Measurements from ENCODE around the gene LCN10. TPM values are rescaled to one million over a fixed set of nuclear protein-coding genes. Genes with fewer than 3 reads are reported as not detected.
"Not testable (repeated sequence)": the region's sequence is repeated elsewhere in the genome, so short reads cannot be mapped to it uniquely, and the experiment has no call there.

LCN10 gene
- total RNA-seq, 1 experiment from 2014 or later: not detected

DNA sequence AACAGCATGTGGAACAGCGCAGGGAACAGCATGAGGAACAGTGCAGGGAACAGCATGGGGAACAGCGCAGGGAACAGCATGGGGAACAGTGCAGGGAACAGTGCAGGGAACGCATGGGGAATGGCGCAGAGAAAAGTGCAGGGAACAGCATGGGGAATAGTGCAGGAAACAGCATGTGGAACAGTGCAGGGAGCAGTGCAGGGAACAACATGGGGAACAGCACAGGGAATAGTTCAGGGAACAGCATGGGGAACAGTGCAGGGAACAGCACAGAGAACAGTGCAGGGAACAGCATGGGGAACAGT lies 13.3 kb upstream of the LCN10 start:
- H3K9me3 ChIP-seq (ENCODE audit: control insufficient read depth, insufficient read depth, low read depth, low read length): no peaks in the 10 kb centered on the region
- 0 out of 2 replicates have a peak, but pooled peaks cover 3% of the 10 kb centered on the region for H3K4me1 ChIP-seq (ENCODE audit: control insufficient read depth, insufficient read depth, low read length)
- no peak for DNase-seq (ENCODE audit: low read depth, low spot score)
- POLR2A ChIA-PET: no interaction called here
- H3K27me3 ChIP-seq (ENCODE audit: control insufficient read depth, insufficient read depth, low read length): no peaks in the 10 kb centered on the region
- no peaks in the 10 kb centered on the region for H3K36me3 ChIP-seq (ENCODE audit: control insufficient read depth, insufficient read depth, low read length)
- no peak overlapping the region for H3K4me3 ChIP-seq (ENCODE audit: low read depth in 2 of 2, low read length in 2 of 2)
- CTCF ChIA-PET: no interaction called here
- intact Hi-C loops (cut with micrococcal nuclease; ENCODE audit: unreplicated experiment) (no loop called here), in situ Hi-C loops (cut with HindIII; ENCODE audit: low pct_unique_long_range_greater_than_20kb, low sequenced_read_pairs) (no loop called here)
- no peak overlapping the region for H3K27ac ChIP-seq (ENCODE audit: low read length)
- no peak for TF ChIP-seq TCF7L2 (IDR thresholded peaks at IDR 0.05; ENCODE audit: low read depth, low read length)
- TF ChIP-seq POLR2AphosphoS5 (IDR thresholded peaks at IDR 0.05; ENCODE audit: low read depth, low read length): no peak
- no peak for TF ChIP-seq SIN3A (IDR thresholded peaks at IDR 0.05; ENCODE audit: borderline replicate concordance, insufficient read depth, low read depth, low read length)
- no peak for TF ChIP-seq REST (IDR thresholded peaks at IDR 0.05; ENCODE audit: insufficient read depth in 1 of 2, low read depth in 2 of 2, low read length in 1 of 2)
- TF ChIP-seq, protein P1, sequence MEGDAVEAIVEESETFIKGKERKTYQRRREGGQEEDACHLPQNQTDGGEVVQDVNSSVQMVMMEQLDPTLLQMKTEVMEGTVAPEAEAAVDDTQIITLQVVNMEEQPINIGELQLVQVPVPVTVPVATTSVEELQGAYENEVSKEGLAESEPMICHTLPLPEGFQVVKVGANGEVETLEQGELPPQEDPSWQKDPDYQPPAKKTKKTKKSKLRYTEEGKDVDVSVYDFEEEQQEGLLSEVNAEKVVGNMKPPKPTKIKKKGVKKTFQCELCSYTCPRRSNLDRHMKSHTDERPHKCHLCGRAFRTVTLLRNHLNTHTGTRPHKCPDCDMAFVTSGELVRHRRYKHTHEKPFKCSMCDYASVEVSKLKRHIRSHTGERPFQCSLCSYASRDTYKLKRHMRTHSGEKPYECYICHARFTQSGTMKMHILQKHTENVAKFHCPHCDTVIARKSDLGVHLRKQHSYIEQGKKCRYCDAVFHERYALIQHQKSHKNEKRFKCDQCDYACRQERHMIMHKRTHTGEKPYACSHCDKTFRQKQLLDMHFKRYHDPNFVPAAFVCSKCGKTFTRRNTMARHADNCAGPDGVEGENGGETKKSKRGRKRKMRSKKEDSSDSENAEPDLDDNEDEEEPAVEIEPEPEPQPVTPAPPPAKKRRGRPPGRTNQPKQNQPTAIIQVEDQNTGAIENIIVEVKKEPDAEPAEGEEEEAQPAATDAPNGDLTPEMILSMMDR (IDR thresholded peaks at IDR 0.05): no peak
- ATAC-seq: no peak
- no TSS peak for BruUV-seq (replicated peaks)

DNA sequence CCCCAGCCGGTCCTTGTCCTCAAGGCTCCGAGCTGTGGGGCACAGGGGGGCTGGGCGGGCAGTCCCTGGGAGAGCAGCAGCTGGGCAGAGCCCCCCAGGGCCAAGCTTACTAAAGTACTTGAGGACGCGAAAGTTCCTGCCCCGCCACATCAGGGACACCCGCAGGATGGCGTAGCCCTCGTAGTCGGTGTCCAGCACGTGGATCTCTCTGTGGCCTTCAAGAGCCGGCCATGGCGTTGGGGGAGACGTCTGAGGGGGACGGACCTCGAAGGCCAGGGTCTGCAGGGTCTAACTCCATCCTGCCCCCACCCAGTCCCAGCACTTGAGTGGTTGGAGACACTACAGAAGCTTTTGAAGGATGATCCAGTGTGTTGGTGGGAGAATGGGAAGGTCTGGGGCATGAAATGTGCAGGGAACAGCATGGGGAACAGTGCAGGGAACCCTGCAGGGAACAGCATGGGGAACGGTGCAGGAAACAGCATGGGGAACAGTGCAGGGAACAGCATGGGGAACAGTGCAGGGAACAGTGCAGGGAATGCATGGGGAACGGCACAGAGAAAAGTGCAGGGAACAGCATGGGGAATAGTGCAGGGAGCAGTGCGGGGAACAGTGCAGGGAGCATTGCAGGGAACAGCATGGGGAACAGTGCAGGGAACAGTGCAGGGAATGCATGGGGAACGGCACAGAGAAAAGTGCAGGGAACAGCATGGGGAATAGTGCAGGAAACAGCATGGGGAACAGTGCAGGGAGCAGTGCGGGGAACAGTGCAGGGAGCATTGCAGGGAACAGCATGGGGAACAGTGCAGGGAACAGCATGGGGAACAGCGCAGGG lies 12.8 kb upstream of the LCN10 start:
- in situ Hi-C loops (cut with HindIII; ENCODE audit: low pct_unique_long_range_greater_than_20kb, low sequenced_read_pairs); H3K4me3 ChIP-seq (ENCODE audit: low read depth in 2 of 2, low read length in 2 of 2); H3K27me3 ChIP-seq (ENCODE audit: control insufficient read depth, insufficient read depth, low read length); intact Hi-C loops (cut with micrococcal nuclease; ENCODE audit: unreplicated experiment); H3K4me1 ChIP-seq (ENCODE audit: control insufficient read depth, insufficient read depth, low read length); CTCF ChIA-PET; H3K36me3 ChIP-seq (ENCODE audit: control insufficient read depth, insufficient read depth, low read length); H3K9me3 ChIP-seq (ENCODE audit: control insufficient read depth, insufficient read depth, low read depth, low read length); H3K27ac ChIP-seq (ENCODE audit: low read length); DNase-seq (ENCODE audit: low read depth, low spot score); POLR2A ChIA-PET; ATAC-seq; BruUV-seq (replicated peaks): not testable (repeated sequence)

- no peaks in the 10 kb centered on the region for H3K36me3 ChIP-seq (ENCODE audit: control insufficient read depth, insufficient read depth, low read length)
- no peak for ATAC-seq
- H3K9me3 ChIP-seq (ENCODE audit: control insufficient read depth, insufficient read depth, low read depth, low read length): no peaks in the 10 kb centered on the region
- no peaks in the 10 kb centered on the region for H3K27me3 ChIP-seq (ENCODE audit: control insufficient read depth, insufficient read depth, low read length)
- DNase-seq (ENCODE audit: low read depth, low spot score): no peak
- no peak overlapping the region for H3K27ac ChIP-seq (ENCODE audit: low read length)
- no peaks in the 10 kb centered on the region for H3K4me1 ChIP-seq (ENCODE audit: control insufficient read depth, insufficient read depth, low read length)
- ChIA-PET CTCF (no interaction called here), POLR2A (no interaction called here)
- no TSS peak for BruUV-seq (replicated peaks)
- intact Hi-C loops (cut with micrococcal nuclease; ENCODE audit: unreplicated experiment): no loop called here
- in situ Hi-C loops (cut with HindIII; ENCODE audit: low pct_unique_long_range_greater_than_20kb, low sequenced_read_pairs): no loop called here
- no peak overlapping the region for H3K4me3 ChIP-seq (ENCODE audit: low read depth in 2 of 2, low read length in 2 of 2)
- no peak for TF ChIP-seq POLR2AphosphoS5 (IDR thresholded peaks at IDR 0.05; ENCODE audit: low read depth, low read length)
- TF ChIP-seq, protein P1 (IDR thresholded peaks at IDR 0.05): no peak
- no peak for TF ChIP-seq REST (IDR thresholded peaks at IDR 0.05; ENCODE audit: insufficient read depth in 1 of 2, low read depth in 2 of 2, low read length in 1 of 2)
- no peak for TF ChIP-seq TCF7L2 (IDR thresholded peaks at IDR 0.05; ENCODE audit: low read depth, low read length)
- no peak for TF ChIP-seq SIN3A (IDR thresholded peaks at IDR 0.05; ENCODE audit: borderline replicate concordance, insufficient read depth, low read depth, low read length)
These were observed 12.0 kb upstream of the LCN10 start for GRCh38 chr9:136754626-136755301.
